ENCODE data around the gene FREM1.

The FREM1 gene

DNA sequence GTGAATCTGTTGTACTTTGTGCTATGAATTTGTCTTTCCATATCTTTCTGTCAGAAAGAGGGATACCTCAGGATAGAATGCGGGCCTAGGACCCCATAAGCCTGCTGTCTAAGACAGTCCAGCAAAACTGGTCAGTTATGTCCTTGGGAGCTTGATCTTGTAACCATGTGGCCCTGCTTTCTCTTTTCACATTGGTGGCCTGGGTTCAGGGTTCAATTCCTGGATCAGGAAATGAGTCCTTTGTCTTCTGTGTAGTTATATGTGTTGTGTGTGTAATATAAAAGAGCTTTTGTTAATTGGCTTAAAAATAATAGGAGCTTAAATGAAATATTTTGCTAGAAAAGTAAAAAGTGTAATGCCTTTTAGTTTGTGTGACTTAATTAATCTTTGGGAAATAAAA is 16.9 kb downstream of the FREM1 start:
- no peak for DNase-seq (ENCODE audit: extremely low read depth, insufficient read length)
- Histone ChIP-seq H3K27me3 (replicated peaks; ENCODE audit: control insufficient read depth, insufficient read depth, low read length) (no peaks in the 10 kb centered on the region), H3K36me3 (ENCODE audit: control insufficient read depth, insufficient read depth, low read length) (no peaks in the 10 kb centered on the region), H3K4me3 (replicated peaks; ENCODE audit: low read depth, low read length) (no peak overlapping the region)
- TF ChIP-seq, protein P1, sequence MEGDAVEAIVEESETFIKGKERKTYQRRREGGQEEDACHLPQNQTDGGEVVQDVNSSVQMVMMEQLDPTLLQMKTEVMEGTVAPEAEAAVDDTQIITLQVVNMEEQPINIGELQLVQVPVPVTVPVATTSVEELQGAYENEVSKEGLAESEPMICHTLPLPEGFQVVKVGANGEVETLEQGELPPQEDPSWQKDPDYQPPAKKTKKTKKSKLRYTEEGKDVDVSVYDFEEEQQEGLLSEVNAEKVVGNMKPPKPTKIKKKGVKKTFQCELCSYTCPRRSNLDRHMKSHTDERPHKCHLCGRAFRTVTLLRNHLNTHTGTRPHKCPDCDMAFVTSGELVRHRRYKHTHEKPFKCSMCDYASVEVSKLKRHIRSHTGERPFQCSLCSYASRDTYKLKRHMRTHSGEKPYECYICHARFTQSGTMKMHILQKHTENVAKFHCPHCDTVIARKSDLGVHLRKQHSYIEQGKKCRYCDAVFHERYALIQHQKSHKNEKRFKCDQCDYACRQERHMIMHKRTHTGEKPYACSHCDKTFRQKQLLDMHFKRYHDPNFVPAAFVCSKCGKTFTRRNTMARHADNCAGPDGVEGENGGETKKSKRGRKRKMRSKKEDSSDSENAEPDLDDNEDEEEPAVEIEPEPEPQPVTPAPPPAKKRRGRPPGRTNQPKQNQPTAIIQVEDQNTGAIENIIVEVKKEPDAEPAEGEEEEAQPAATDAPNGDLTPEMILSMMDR (IDR thresholded peaks at IDR 0.05; ENCODE audit: insufficient read depth, low read length, poor library complexity, severe bottlenecking), result no peak

DNA sequence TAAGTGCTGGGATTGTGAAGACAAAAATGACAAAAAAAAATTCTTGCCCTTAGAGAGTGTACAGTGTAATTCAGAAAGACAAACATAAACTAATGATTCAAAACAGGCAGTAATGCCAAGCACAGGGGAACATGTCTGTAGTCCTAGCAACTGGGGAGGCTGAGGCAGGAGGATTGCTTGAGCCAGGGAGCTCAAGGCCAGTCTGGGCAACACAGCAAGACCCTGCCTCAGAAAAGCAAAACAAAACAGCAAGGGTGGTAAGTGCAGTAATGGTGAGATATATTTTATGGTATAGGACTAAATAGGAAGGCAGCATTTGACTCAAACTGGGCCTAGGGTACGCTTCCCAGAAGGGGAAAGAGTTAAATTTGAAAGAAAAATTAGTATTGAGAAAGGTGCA is 18.9 kb downstream of the FREM1 start:
- no peak overlapping the region for H3K4me3 ChIP-seq (replicated peaks; ENCODE audit: low read depth, low read length)
- H3K36me3 ChIP-seq (ENCODE audit: control insufficient read depth, insufficient read depth, low read length), result no peaks in the 10 kb centered on the region
- TF ChIP-seq, protein P1 (IDR thresholded peaks at IDR 0.05; ENCODE audit: insufficient read depth, low read length, poor library complexity, severe bottlenecking), result no peak
- DNase-seq (ENCODE audit: extremely low read depth, insufficient read length), result no peak
- no peaks in the 10 kb centered on the region for H3K27me3 ChIP-seq (replicated peaks; ENCODE audit: control insufficient read depth, insufficient read depth, low read length)

DNA sequence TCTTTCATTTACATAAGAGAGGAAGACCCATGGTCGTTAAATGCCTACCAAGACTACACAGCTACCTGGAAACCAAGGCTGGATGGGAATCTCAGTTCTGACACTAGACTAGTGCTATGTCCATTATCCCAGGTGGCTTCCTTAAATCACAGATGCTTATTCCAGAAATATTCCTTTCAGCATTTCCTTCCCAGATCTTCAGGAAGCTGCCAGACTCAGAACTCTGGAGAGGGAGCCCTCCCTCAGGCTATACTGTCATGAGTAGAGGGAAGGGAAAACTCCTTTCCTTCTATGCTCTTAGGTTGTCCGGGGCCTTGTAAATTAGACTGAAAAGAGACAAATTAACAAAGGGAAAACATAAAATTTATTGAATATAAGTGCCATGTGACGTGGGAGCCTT is 20.8 kb downstream of the FREM1 start:
- Histone ChIP-seq H3K36me3 (ENCODE audit: control insufficient read depth, insufficient read depth, low read length) (no peaks in the 10 kb centered on the region), H3K4me3 (replicated peaks; ENCODE audit: low read depth, low read length) (no peak overlapping the region), H3K27me3 (replicated peaks; ENCODE audit: control insufficient read depth, insufficient read depth, low read length) (no peaks in the 10 kb centered on the region)
- DNase-seq (ENCODE audit: extremely low read depth, insufficient read length), result no peak
- TF ChIP-seq, protein P1 (IDR thresholded peaks at IDR 0.05; ENCODE audit: insufficient read depth, low read length, poor library complexity, severe bottlenecking), result no peak

DNA sequence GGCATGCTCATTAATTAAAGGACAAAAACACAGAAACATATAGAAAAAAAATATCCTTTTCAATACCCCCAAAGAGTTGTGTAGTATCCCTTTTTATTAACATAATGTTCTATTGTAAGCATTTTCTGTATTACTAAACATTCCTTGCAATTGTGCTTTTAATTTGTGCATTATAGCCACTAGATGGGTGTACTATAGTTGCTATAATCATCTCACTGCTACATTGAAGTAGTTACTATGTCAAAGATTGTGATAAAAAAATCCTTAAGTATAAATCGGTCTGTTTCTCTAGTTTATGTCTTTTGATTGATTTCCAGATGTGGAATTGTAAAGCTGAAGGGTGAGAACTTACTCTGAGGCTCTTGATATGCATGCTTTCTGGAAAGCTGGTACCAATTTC is 21.4 kb downstream of the FREM1 start:
- no peak for DNase-seq (ENCODE audit: extremely low read depth, insufficient read length)
- no peaks in the 10 kb centered on the region for H3K27me3 ChIP-seq (replicated peaks; ENCODE audit: control insufficient read depth, insufficient read depth, low read length)
- H3K4me3 ChIP-seq (replicated peaks; ENCODE audit: low read depth, low read length), result no peak overlapping the region
- TF ChIP-seq, protein P1 (IDR thresholded peaks at IDR 0.05; ENCODE audit: insufficient read depth, low read length, poor library complexity, severe bottlenecking), result no peak
- H3K36me3 ChIP-seq (ENCODE audit: control insufficient read depth, insufficient read depth, low read length), result no peaks in the 10 kb centered on the region

DNA sequence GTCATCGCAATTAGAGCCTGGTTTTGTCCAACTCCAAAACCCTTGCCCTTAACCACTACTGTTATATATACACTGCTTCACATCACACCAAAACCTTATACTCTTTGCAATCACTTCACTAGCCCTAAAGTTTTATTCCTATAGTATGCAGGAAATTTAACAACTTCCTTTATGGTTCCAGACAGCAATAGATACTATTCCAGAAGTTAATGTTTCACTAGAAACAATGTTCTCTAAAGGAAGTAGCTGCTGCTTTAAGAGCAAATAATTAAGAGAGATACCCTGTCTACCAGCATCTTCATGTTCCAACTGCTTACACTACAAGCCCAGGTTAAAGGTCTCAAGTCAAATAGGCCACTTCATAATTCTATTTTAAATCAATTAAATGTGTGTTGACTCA is 22.0 kb downstream of the FREM1 start:
- H3K36me3 ChIP-seq (ENCODE audit: control insufficient read depth, insufficient read depth, low read length), result no peaks in the 10 kb centered on the region
- H3K4me3 ChIP-seq (replicated peaks; ENCODE audit: low read depth, low read length), result no peak overlapping the region
- DNase-seq (ENCODE audit: extremely low read depth, insufficient read length), result no peak
- TF ChIP-seq, protein P1 (IDR thresholded peaks at IDR 0.05; ENCODE audit: insufficient read depth, low read length, poor library complexity, severe bottlenecking), result no peak
- no peaks in the 10 kb centered on the region for H3K27me3 ChIP-seq (replicated peaks; ENCODE audit: control insufficient read depth, insufficient read depth, low read length)

DNA sequence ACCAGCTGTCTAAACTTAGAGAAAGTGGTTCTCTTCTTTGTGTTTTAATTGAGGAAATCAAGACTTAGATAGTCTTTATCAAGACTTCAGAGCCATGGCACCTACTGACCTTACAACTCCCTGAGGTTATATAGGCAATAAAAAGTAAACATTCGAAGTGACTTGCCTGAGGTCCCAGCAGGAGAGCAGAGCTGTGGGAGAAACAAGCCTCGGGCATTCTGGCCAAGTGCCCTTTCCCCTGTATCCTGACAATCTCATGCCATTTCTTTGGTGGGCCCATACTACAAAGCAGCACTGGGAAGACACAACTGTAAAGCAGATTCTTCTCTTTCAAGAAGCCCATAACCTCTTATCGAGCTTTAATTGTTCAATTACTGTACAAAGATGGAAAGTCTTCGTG is 23.1 kb downstream of the FREM1 start:
- H3K36me3 ChIP-seq (ENCODE audit: control insufficient read depth, insufficient read depth, low read length), result no peaks in the 10 kb centered on the region
- TF ChIP-seq, protein P1 (IDR thresholded peaks at IDR 0.05; ENCODE audit: insufficient read depth, low read length, poor library complexity, severe bottlenecking), result no peak
- DNase-seq (ENCODE audit: extremely low read depth, insufficient read length), result no peak

More for the DNA sequence above, 23.1 kb downstream of the FREM1 start:
- H3K4me3 ChIP-seq (replicated peaks; ENCODE audit: low read depth, low read length), result no peak overlapping the region
- no peaks in the 10 kb centered on the region for H3K27me3 ChIP-seq (replicated peaks; ENCODE audit: control insufficient read depth, insufficient read depth, low read length)

All from GM06990 (cell line).